NCI-H446 (cell line): ENCODE data around the gene PRX.

Experiments used
- DNase-seq, 2 experiments: peaks; one replicate each; lab custom pipeline; 2025; lab: John Stamatoyannopoulos, UW

The PRX gene

GRCh38 chr19:40365613-40366401 lies 47.4 kb downstream of the PRX start:
- no peak for DNase-seq

GRCh38 chr19:40365010-40365409 lies 48.2 kb downstream of the PRX start:
- DNase-seq = no peak

- DNase-seq = no peak
These were observed 50.1 kb downstream of the PRX start for GRCh38 chr19:40363069-40363468.

GRCh38 chr19:40362160-40362559 lies 51.0 kb downstream of the PRX start:
- DNase-seq = no peak

GRCh38 chr19:40360708-40361241 lies 52.4 kb downstream of the PRX start:
- no peak for DNase-seq

GRCh38 chr19:40360020-40360707 lies 53.0 kb downstream of the PRX start:
- DNase-seq = no peak

GRCh38 chr19:40358773-40359172 lies 54.4 kb downstream of the PRX start:
- no peak for DNase-seq

GRCh38 chr19:40357640-40358039 lies 55.5 kb downstream of the PRX start:
- DNase-seq = no peak

- DNase-seq = no peak
These were observed 56.2 kb downstream of the PRX start for GRCh38 chr19:40356681-40357595.

- DNase-seq = no peak
These were observed 57.0 kb downstream of the PRX start for GRCh38 chr19:40355975-40356680.

- DNase-seq = peak; percentile 32 to 45
These were observed 64.1 kb downstream of the PRX start for GRCh38 chr19:40348961-40349507.

- DNase-seq = peak; percentile 98 to 100
These were observed 64.9 kb downstream of the PRX start, which contains the start of the genes C19orf47 and PLD3 for GRCh38 chr19:40348125-40348913. Gene C19orf47, minus strand, starts transcription at chr19:40348397. Its CDS starts 6,540 bp downstream, at chr19:40341857. Gene PLD3, plus strand, starts transcription at chr19:40348695. Its CDS starts 17,789 bp downstream, at chr19:40366484.

- no peak for DNase-seq
These were observed 68.8 kb downstream of the PRX start for GRCh38 chr19:40344422-40344821.
